Neural cell (in vitro differentiated cells): ENCODE measurements around the gene RSU1. TPM values are rescaled to one million over a fixed set of nuclear protein-coding genes. Genes with fewer than 3 reads are reported as not detected.

ENCODE experiments used
- H2AFZ ChIP-seq: fragments of 200-600, 300-800 bp; sonication (generic), shearing (Covaris generic); 2 replicates; pipeline ENCODE4 v1.6.0; 2014; ENCODE audit warnings: low read depth, mild to moderate bottlenecking, antibody characterized with exemption, low read length, moderate library complexity
- H3F3A ChIP-seq: fragments of 200-600 bp; shearing (Covaris generic); 2 replicates; pipeline ENCODE4 v1.6.1; 2016; ENCODE audit warnings: mild to moderate bottlenecking, moderate library complexity, mixed read lengths, antibody characterized with exemption, low read length; ENCODE audit not compliant: insufficient read depth, poor library complexity, severe bottlenecking
- H3K27ac ChIP-seq: fragments of 200-600, 300-800 bp; sonication (generic), shearing (Covaris generic); 2 replicates; pipeline ENCODE4 v1.5.1; 2014; ENCODE audit warnings: mild to moderate bottlenecking, low read length, moderate library complexity
- H3K27me3 ChIP-seq: fragments of 300-800, 200-600 bp; sonication (generic), shearing (Covaris generic); 2 replicates; pipeline ENCODE4 v1.6.0; 2014; ENCODE audit warnings: mild to moderate bottlenecking, low read depth, low read length, moderate library complexity; ENCODE audit not compliant: insufficient read depth
- H3K36me3 ChIP-seq: fragments of 300-800, 200-600 bp; sonication (generic), shearing (Covaris generic); 2 replicates; pipeline ENCODE4 v1.5.1; 2014; ENCODE audit warnings: mild to moderate bottlenecking, antibody characterized with exemption, low read length, moderate library complexity; ENCODE audit not compliant: insufficient read depth
- H3K4me2 ChIP-seq: fragments of 300-800, 200-600 bp; sonication (generic), shearing (Covaris generic); 2 replicates; pipeline ENCODE4 v1.6.0; 2014; ENCODE audit warnings: mild to moderate bottlenecking, low read length
- H3K4me3 ChIP-seq: fragments of 300-800, 200-600 bp; sonication (generic), shearing (Covaris generic); 2 replicates; pipeline ENCODE4 v1.5.1; 2014; ENCODE audit warnings: mild to moderate bottlenecking, low read length, moderate library complexity
- H3K79me2 ChIP-seq: fragments of 200-600 bp; shearing (Covaris generic); replicated peaks from 2 replicates; pipeline ENCODE4 v1.6.0; 2014; ENCODE audit warnings: mild to moderate bottlenecking, low read length, moderate library complexity; ENCODE audit not compliant: insufficient read depth
- H3K9ac ChIP-seq: fragments of 300-800, 200-600 bp; sonication (generic), shearing (Covaris generic); 2 replicates; pipeline ENCODE4 v1.6.1; 2016; ENCODE audit warnings: mild to moderate bottlenecking, low read length, mixed read lengths
- H3K9me2 ChIP-seq: fragments of 200-600 bp; shearing (Covaris generic); 2 replicates; pipeline ENCODE4 v1.6.1; 2016; ENCODE audit warnings: mild to moderate bottlenecking, low read length, mixed read lengths; ENCODE audit not compliant: insufficient read depth
- H3K9me3 ChIP-seq: fragments of 200-600, 300-800 bp; sonication (generic), shearing (Covaris generic); 2 replicates; pipeline ENCODE4 v1.6.1; 2016; ENCODE audit warnings: mild to moderate bottlenecking, mixed run types, low read length, moderate library complexity, mixed read lengths
- H4K20me1 ChIP-seq: fragments of 200-600 bp; shearing (Covaris generic); 2 replicates; pipeline ENCODE4 v1.6.1; 2016; ENCODE audit warnings: mild to moderate bottlenecking, mixed run types; ENCODE audit not compliant: insufficient read depth
- EP300 ChIP-seq: fragments of 450-650 bp; conservative IDR thresholded peaks from 2 replicates; pipeline ENCODE4 v1.6.1; 2014; ENCODE audit warnings: antibody characterized with exemption, mild to moderate bottlenecking, moderate library complexity; ENCODE audit not compliant: poor library complexity, severe bottlenecking
- EZH2 ChIP-seq: fragments of 200-600, 300-800 bp; shearing (Covaris generic), sonication (generic); IDR thresholded peaks from 2 replicates; pipeline ENCODE4 v1.6.1; 2014; ENCODE audit warnings: antibody characterized with exemption, low read length, borderline replicate concordance, mild to moderate bottlenecking; ENCODE audit not compliant: insufficient read depth, poor library complexity, severe bottlenecking
- MXI1 ChIP-seq: fragments of 450-650 bp; conservative IDR thresholded peaks from 2 replicates; pipeline ENCODE4 v1.6.1; 2014; ENCODE audit warnings: antibody characterized with exemption, mild to moderate bottlenecking; ENCODE audit not compliant: poor library complexity, severe bottlenecking
- POLR2AphosphoS5 ChIP-seq: IDR thresholded peaks from 2 replicates; pipeline ENCODE4 v1.6.1; 2012
- RAD21 ChIP-seq: fragments of 450-650 bp; conservative IDR thresholded peaks from 2 replicates; pipeline ENCODE4 v1.6.1; 2014; ENCODE audit warnings: antibody characterized with exemption, mild to moderate bottlenecking, moderate library complexity
- SMC3 ChIP-seq: fragments of 450-650 bp; conservative IDR thresholded peaks from 2 replicates; pipeline ENCODE4 v1.6.1; 2014; ENCODE audit warnings: antibody characterized with exemption, mild to moderate bottlenecking, moderate library complexity; ENCODE audit not compliant: poor library complexity
- TAF1 ChIP-seq: IDR thresholded peaks from 2 replicates; pipeline ENCODE4 v1.6.1; 2012; ENCODE audit warnings: low read depth
- polyA plus RNA-seq: library from polyadenylated mRNA; depleted of rRNA; stranded (reverse); fragments of >200 nt; gene quantifications from 2 replicates; pipeline ENCODE4 v1.2.3, GENCODE V29; 2014
- TF ChIP-seq, protein P1 (sequence below): fragments of 450-650 bp; IDR thresholded peaks from 2 replicates; pipeline ENCODE4 v1.5.1; 2014; ENCODE audit warnings: antibody characterized with exemption, mild to moderate bottlenecking, moderate library complexity; ENCODE audit not compliant: poor library complexity, severe bottlenecking
- TF ChIP-seq, protein P2 (sequence below): IDR thresholded peaks from 2 replicates; pipeline ENCODE4 v1.6.1; 2012; ENCODE audit warnings: borderline replicate concordance

Gene RSU1
- polyA plus RNA-seq, 1 donor from 2014 or later: 18.7 TPM

DNA sequence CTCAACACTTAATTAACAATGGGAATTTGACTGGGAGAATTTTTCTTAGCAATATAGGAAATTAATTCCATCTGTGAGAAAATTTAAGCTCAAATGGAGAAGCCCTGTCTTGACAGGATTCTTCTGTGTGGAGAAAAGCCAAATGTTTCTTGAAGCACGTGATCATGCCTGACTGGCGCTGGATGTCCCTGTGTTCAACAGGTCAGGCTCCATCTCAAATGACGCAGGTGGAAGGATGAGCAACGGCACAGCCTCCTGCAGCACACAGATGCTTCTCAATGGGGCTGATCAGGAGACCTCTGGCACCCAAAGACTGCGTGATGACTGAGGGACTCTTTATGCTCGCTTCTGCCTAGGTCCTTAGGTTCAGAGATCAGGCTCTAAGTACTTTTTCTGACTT lies 143.8 kb downstream of the RSU1 start:
- Histone ChIP-seq H3K36me3 (no peaks in the 10 kb centered on the region), H3K27ac (no peak overlapping the region), H4K20me1 (no peaks in the 10 kb centered on the region), H3K27me3 (no peaks in the 10 kb centered on the region), H3K9ac (no peak overlapping the region), H3K4me3 (no peak overlapping the region), H2AFZ (no peak overlapping the region), H3K9me2 (no peaks in the 10 kb centered on the region), H3K9me3 (no peaks in the 10 kb centered on the region), H3K4me2 (no peak overlapping the region), H3K79me2 (no peaks in the 10 kb centered on the region), H3F3A (no peaks in the 10 kb centered on the region)
- TF ChIP-seq POLR2AphosphoS5 (no peak), SMC3 (no peak), TAF1 (no peak), EZH2 (no peak)
- TF ChIP-seq, protein P1, sequence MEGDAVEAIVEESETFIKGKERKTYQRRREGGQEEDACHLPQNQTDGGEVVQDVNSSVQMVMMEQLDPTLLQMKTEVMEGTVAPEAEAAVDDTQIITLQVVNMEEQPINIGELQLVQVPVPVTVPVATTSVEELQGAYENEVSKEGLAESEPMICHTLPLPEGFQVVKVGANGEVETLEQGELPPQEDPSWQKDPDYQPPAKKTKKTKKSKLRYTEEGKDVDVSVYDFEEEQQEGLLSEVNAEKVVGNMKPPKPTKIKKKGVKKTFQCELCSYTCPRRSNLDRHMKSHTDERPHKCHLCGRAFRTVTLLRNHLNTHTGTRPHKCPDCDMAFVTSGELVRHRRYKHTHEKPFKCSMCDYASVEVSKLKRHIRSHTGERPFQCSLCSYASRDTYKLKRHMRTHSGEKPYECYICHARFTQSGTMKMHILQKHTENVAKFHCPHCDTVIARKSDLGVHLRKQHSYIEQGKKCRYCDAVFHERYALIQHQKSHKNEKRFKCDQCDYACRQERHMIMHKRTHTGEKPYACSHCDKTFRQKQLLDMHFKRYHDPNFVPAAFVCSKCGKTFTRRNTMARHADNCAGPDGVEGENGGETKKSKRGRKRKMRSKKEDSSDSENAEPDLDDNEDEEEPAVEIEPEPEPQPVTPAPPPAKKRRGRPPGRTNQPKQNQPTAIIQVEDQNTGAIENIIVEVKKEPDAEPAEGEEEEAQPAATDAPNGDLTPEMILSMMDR: no peak

DNA sequence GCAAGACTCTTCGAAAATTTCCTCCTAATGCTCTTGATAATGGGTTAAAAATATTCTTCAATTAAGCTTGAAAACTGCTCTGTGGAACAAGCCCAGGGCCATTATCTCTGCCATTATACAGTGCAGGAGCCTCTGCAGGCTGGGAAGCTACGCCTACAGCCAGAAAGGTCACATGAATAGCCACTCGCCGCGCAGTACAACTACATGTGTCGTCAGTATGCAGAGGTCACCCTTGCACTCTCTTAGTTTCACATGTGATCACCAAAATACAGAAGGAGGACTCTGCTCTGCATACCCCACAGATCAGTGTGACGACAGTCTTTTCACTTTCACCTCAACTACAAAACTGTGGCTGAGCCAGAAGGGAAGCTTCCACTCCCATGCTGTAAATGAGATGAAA lies 153.8 kb downstream of the RSU1 start:
- no peak overlapping the region for H2AFZ ChIP-seq
- no peaks in the 10 kb centered on the region for H3K9me3 ChIP-seq
- H3K4me3 ChIP-seq: no peak overlapping the region
- H3K79me2 ChIP-seq: no peaks in the 10 kb centered on the region
- H3K36me3 ChIP-seq: no peaks in the 10 kb centered on the region
- no peak overlapping the region for H3K4me2 ChIP-seq
- no peak for TF ChIP-seq SMC3
- TF ChIP-seq TAF1: no peak
- TF ChIP-seq MXI1: no peak
- TF ChIP-seq RAD21: no peak
- TF ChIP-seq, protein P2, sequence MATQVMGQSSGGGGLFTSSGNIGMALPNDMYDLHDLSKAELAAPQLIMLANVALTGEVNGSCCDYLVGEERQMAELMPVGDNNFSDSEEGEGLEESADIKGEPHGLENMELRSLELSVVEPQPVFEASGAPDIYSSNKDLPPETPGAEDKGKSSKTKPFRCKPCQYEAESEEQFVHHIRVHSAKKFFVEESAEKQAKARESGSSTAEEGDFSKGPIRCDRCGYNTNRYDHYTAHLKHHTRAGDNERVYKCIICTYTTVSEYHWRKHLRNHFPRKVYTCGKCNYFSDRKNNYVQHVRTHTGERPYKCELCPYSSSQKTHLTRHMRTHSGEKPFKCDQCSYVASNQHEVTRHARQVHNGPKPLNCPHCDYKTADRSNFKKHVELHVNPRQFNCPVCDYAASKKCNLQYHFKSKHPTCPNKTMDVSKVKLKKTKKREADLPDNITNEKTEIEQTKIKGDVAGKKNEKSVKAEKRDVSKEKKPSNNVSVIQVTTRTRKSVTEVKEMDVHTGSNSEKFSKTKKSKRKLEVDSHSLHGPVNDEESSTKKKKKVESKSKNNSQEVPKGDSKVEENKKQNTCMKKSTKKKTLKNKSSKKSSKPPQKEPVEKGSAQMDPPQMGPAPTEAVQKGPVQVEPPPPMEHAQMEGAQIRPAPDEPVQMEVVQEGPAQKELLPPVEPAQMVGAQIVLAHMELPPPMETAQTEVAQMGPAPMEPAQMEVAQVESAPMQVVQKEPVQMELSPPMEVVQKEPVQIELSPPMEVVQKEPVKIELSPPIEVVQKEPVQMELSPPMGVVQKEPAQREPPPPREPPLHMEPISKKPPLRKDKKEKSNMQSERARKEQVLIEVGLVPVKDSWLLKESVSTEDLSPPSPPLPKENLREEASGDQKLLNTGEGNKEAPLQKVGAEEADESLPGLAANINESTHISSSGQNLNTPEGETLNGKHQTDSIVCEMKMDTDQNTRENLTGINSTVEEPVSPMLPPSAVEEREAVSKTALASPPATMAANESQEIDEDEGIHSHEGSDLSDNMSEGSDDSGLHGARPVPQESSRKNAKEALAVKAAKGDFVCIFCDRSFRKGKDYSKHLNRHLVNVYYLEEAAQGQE: no peak
- TF ChIP-seq, protein P1: no peak
- TF ChIP-seq EP300: no peak
- no peaks in the 10 kb centered on the region for H3K27me3 ChIP-seq
- no peaks in the 10 kb centered on the region for H4K20me1 ChIP-seq
- H3F3A ChIP-seq: no peaks in the 10 kb centered on the region
- H3K27ac ChIP-seq: peak overlapping the region; percentile 23
- no peak overlapping the region for H3K9ac ChIP-seq
- H3K9me2 ChIP-seq: no peaks in the 10 kb centered on the region
